ENCODE measurements around the gene TTC39C.

DNA sequence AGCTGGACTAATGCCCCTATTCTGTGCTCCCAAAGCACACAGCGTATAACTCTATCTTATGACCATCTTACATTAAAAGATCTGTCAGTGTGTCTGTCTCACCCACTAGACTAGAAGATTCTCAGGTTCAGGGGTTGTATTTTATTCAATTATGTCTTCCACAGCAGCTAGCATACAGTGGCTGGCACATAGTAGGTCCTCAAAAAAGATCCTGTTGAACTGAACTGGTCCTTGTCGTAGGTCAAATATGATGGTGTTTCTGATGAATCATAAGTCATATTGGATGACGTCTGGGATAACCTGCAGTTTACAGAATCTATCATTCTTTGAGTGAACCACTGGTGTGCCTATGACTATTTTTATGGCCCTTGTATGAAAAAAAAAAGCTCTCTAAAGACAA, 11.3 kb upstream of the TTC39C start:
- TF ChIP-seq, protein P1, sequence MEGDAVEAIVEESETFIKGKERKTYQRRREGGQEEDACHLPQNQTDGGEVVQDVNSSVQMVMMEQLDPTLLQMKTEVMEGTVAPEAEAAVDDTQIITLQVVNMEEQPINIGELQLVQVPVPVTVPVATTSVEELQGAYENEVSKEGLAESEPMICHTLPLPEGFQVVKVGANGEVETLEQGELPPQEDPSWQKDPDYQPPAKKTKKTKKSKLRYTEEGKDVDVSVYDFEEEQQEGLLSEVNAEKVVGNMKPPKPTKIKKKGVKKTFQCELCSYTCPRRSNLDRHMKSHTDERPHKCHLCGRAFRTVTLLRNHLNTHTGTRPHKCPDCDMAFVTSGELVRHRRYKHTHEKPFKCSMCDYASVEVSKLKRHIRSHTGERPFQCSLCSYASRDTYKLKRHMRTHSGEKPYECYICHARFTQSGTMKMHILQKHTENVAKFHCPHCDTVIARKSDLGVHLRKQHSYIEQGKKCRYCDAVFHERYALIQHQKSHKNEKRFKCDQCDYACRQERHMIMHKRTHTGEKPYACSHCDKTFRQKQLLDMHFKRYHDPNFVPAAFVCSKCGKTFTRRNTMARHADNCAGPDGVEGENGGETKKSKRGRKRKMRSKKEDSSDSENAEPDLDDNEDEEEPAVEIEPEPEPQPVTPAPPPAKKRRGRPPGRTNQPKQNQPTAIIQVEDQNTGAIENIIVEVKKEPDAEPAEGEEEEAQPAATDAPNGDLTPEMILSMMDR (IDR thresholded peaks at IDR 0.05): no peak
- TF ChIP-seq POLR2A (IDR thresholded peaks at IDR 0.05) (no peak), POLR2AphosphoS5 (IDR thresholded peaks at IDR 0.05) (no peak)
